ENCODE data around the gene B4GALT6. TPM values are rescaled to one million over a fixed set of nuclear protein-coding genes. Genes with fewer than 3 reads are reported as not detected.
A peak's percentile ranks its signal among the peaks of the same experiment; 100 is the strongest.
"Not testable (repeated sequence)": the region's sequence is repeated elsewhere in the genome, so short reads cannot be mapped to it uniquely, and the experiment has no call there.

Gene B4GALT6
- 11.9 TPM for total RNA-seq
- long read RNA-seq, partial matches to known transcripts, result 0 of 3 reads
- long read RNA-seq, other reads (novel, unspliced or antisense), result 1 of 3 reads

DNA sequence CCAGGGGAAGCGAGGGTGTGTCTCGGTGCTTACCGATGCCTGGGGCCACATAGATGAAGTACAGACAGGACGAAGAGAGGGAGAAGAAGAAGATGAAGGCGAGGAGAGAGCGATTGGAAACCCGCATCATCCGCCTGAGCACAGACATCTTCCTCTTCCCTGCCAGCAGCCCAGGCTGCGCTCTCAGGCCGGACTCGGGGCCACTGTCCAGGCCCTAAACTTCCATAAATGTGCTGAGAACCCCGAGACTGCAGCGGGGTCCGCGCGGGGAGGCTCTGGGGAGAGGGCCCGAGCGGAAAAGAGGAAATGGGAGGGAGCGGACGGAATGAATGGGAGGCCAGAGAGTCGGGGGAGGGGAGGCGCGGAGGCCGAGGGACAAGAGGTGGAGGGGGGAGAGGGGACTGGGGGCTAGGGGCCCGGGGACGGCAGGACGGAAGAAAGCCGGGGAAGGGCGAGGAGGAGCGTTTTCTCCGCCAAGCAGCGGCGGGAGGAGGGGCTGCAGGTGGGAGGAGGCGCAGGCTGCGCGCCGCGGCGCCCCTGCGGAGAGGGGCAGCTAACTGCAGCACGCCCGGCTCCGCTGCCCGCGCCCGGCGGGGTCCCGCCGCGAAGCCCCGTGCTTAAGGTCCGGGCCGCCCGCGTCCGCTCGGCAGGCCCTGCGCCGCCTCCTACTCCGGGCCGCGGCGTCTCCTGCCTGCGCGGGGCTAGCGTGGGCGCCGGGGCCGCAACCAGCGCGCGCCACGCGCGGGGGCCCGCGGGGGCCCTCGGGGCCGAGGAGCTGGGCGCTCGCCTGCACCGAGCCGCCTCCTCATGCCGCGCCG is at the start of gene B4GALT6:
B4GALT6 (minus strand) TSS at position 303 of the 818 bp plus-strand sequence; CDS start at position 148, 155 bp downstream.
- DNase-seq (peak; percentile 29), ATAC-seq (peak; percentile 33)
- intact Hi-C loops (cut with micrococcal nuclease), result no loop called here

DNA sequence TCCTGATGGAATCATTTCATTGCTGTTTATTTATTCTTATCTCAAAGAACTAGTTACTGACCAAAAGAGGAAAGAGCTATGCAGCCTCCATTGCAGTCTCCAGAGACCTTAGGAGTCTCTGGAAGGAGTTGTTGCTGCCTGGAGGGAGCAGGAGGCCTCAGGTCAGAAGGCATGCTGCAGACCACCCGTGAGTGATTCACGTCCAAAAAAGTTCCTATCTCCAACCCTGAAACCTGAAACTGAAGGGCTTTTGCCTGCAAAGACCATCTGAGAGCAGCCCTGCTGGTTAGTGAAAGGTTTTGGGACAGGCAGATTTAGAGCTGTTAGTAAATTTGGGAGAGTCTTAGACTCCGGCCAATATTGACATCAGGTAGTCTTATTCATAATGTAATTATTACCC is 47.2 kb upstream of the B4GALT6 start:
- ATAC-seq, result no peak
- intact Hi-C loops (cut with micrococcal nuclease), result no loop called here
- no peak for DNase-seq

DNA sequence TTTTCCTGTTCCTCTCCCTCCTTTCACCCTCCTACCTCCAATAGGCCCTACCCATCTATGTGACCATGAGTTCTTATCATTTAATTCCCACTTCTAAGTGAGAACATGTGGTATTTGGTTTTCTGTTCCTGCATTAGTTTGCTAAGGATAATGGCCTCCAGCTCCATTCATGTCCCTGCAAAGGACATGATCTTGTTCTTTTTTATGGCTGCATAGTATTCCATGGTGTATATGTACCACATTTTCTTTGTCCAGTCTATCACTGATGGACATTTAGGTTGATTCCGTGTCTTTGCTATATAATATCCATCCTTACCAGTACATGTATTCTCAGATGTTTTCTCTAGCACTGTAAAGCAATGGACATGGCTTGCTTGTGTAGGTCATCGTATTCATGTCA is 44.8 kb upstream of the B4GALT6 start:
- ATAC-seq; intact Hi-C loops (cut with micrococcal nuclease); DNase-seq: not testable (repeated sequence)

- intact Hi-C loops (cut with micrococcal nuclease), result loop anchor here (5.0 kb wide), 1 partner anchor 167 kb away; no protein-coding TSS in a partner anchor
Measured at GRCh38 chr18:31723990-31724711, 39.8 kb upstream of the B4GALT6 start.

DNA sequence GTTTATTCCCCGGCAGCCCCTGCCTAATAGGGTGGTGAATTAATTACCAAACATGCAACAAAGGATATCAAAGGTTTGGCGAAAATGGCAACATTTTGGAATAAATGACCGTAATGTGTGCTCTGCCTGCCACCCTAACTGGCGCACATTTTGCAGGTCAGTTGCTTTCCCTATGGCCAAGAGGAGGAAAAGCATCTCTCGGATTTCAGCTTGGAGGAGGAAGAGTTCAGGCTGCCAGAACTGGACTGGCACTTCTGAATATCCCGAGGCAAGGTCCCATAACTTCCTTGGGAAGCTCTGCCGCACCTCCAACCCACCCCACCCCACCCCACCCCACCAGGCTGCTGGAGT is 39.2 kb upstream of the B4GALT6 start:
- ATAC-seq, result peak; percentile 32
- no peak for DNase-seq
- intact Hi-C loops (cut with micrococcal nuclease), result loop anchor here (5.0 kb wide), 1 partner anchor 166 kb away; no protein-coding TSS in a partner anchor

More at GRCh38 chr18:31723990-31724711, 39.8 kb upstream of the B4GALT6 start:
- DNase-seq, result peak; percentile 61
- ATAC-seq, result peak; percentile 84

DNA sequence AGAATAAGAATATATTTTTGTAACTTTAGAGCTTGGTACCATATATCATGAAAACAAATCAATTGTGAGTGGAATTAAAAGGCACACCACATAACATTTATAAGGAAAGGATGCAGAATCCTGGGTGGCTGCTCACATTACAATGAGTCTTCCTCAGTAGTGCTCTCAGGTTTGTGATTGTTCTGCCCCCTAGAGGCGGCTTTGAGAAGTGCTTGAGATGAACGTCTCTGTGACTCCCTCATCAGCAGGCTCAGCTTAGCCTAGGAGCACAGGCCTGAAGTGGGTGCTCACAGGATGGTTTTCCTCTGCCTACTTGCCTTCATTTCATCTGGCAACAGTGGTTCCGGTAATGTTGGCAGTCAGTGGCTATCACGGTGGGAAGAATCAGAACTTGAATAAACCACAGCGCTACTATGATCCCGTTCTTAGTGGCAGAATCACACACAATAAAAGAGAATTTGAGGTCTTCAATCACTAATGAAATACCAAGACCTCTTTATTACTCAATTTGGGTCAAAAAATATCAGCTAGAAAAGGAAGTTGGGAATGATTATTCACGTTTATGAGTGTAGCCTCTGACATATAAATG is 38.1 kb upstream of the B4GALT6 start:
- peak; percentile 87 for ATAC-seq
- intact Hi-C loops (cut with micrococcal nuclease), result loop anchor here (5.0 kb wide), 1 partner anchor 165 kb away; no protein-coding TSS in a partner anchor
- peak; percentile 70 for DNase-seq

DNA sequence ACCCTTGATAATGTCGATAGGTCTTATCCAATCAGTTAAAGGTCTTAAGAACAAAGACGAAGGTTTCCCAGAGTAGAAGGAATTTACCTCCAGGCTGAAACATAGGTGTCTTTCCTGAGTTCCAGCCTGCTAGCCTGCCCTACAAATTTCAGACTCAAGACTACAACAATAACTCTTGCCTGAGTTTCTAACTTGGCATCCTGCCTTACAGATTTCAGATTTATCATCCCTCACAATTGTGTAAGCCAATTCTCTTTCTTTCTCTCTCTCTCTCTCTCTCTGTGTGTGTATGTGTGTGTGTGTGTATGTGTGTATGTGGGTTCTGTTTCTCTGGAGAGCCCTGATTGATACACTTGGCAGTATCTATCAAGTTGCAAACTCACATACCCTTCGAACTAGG is 37.2 kb upstream of the B4GALT6 start:
- DNase-seq (no peak), ATAC-seq (peak; percentile 4)
- intact Hi-C loops (cut with micrococcal nuclease), result loop anchor here (5.0 kb wide), 1 partner anchor 164 kb away; no protein-coding TSS in a partner anchor

- peak; percentile 36 for ATAC-seq
- intact Hi-C loops (cut with micrococcal nuclease), result loop anchor here (5.0 kb wide), 1 partner anchor 164 kb away; no protein-coding TSS in a partner anchor
- no peak for DNase-seq
Measured at GRCh38 chr18:31720867-31721266, 36.5 kb upstream of the B4GALT6 start.

DNA sequence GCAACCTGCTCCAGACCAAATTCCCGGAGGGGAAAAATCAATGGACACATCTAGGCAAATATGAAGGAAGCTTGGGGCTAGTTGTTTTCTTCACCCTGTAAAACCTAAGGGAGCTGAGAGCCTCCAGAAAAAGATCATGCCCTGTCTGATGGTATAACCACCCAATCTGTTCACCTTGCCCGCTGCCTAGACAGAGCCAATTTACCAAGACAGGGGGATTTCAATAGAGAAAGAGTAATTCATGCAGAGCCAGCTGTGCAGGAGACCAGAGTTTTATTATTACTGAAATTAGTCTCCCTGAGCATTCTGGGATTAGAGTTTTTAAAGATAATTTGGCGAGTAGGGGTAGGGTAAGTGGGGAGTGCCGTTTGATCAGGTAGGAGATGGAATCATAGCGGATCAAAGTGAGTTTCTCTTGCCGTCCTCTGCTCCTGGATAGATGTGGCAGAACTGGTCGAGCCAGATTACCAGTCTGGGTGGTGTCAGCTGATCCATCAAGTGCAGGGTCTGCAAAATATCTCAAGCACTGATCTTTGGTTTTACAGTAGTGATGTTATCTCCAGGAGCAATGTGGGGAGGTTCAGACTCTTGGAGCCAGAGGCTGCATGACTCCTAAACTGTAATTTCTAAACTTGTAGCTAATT is 35.1 kb upstream of the B4GALT6 start:
- intact Hi-C loops (cut with micrococcal nuclease), result loop anchor here (5.0 kb wide), 1 partner anchor 162 kb away; no protein-coding TSS in a partner anchor
- DNase-seq (no peak), ATAC-seq (no peak)

- DNase-seq, result no peak
- intact Hi-C loops (cut with micrococcal nuclease), result no loop called here
- peak; percentile 54 for ATAC-seq
Measured at GRCh38 chr18:31718386-31718785, 34.0 kb upstream of the B4GALT6 start.

DNA sequence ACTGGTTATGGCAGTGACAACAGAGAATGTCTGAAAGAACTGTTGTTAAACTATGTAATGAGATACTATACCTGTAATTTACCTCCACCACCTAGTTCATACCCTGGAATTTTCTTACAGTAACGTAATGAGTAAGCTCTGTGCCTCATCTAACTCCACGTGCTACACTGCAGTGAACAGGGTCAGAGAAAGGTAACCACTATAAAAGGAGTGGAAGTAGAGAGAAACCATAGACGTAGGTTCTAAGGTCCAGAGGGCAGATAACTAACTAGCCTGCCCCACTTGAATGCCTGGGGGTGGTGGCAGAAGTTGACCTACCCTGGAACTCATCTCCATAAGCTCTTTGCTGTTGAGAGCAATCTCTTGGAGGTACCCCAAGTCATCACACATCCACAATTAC is 32.0 kb upstream of the B4GALT6 start:
- ATAC-seq (no peak), DNase-seq (no peak)
- intact Hi-C loops (cut with micrococcal nuclease), result no loop called here

DNA sequence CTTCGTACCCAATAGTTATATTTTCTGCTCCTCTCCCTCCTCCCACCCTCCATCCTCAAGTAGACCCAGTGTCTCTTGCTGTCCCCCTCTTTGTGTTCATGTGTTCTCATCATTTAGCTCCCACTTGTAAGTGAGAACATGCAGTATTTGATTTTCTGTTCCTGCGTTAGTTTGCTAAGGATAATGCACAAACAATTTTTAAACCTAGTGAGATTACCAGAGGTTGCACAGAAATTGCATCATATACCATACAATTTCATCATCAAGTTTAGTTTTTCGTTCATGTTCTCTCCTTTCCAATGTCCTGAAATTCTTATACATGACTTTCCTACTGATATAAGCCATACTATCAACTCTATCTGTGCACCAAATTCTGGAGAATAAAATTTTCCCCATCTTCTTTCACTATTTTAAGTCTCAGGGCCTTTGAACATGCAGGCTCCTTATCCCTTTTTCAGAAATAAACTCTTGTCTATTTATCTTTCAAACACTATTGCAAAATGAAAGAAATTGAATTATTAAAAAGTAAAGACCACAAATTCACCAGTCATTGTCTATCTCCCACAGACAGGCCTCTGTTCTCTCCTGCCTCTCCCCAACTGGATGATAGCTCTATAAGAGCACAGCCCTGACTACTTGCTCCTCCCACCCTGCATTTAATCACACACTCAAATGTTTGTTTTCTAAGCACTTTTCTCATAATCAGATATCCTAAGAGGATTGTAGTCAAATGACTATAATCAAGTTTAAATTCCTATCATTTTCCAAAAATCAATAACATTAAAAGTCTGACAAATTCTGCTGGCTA is 27.2 kb upstream of the B4GALT6 start:
- ATAC-seq, result no peak
- intact Hi-C loops (cut with micrococcal nuclease), result no loop called here
- DNase-seq, result no peak

DNA sequence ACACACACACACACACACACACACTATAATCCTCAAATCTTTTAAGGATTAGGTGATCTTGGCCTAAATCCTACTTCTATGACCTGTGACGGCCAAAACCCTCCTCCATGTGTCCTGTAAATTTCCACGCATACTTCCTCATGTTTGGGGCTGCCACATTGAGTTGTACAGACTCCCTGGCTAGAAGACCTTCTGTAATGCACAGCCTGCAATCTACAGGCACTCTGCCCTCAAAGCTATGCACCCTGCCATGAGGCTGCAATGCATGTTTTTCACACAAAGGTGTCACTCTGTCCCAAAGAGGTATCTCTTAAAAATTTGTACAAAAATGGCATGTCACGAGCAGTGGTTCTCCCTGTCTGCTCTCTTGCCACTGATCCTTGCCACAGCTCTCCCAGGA is 26.4 kb upstream of the B4GALT6 start:
- DNase-seq (no peak), ATAC-seq (no peak)
- intact Hi-C loops (cut with micrococcal nuclease), result no loop called here

GRCh38 chr18:31707815-31708214 is 23.4 kb upstream of the B4GALT6 start:
- no peak for DNase-seq
- intact Hi-C loops (cut with micrococcal nuclease), result no loop called here
- ATAC-seq, result no peak

- intact Hi-C loops (cut with micrococcal nuclease), result no loop called here
- DNase-seq (no peak), ATAC-seq (no peak)
Measured at GRCh38 chr18:31702449-31702848, 18.1 kb upstream of the B4GALT6 start.

DNA sequence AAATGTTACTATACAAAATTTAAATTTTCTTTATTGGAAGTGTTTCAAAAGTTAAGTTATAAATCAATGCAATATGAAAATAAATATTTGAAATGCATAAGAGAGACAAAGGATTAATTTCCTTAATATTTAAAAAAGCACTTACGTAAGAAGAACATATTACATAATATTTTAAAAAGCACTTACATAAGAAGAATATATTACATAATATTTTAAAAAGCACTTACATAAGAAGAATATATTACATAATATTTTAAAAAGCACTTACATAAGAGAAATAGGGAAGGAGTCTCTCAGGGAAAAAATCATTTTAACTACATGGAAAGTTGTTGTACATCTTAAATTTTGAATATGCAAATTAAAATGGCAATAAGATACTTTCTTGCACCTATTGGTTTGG is 17.4 kb upstream of the B4GALT6 start:
- ATAC-seq (no peak), DNase-seq (no peak)
- intact Hi-C loops (cut with micrococcal nuclease), result no loop called here

- no peak for ATAC-seq
- intact Hi-C loops (cut with micrococcal nuclease), result no loop called here
- no peak for DNase-seq
Measured at GRCh38 chr18:31700990-31701389, 16.6 kb upstream of the B4GALT6 start.

All from left ventricle myocardium superior (tissue), 1 donor.